ENCODE results near the gene CSTF1.

GRCh38 chr20:56342783-56343182 lies 49.7 kb upstream of the CSTF1 start:
- TF ChIP-seq POLR2A (IDR thresholded peaks at IDR 0.05; ENCODE audit: low read depth, low read length) (no peak), TAF1 (IDR thresholded peaks at IDR 0.05; ENCODE audit: low read depth, low read length) (no peak), POLR2AphosphoS5 (IDR thresholded peaks at IDR 0.05; ENCODE audit: low read depth, low read length) (no peak), POU2F2 (IDR thresholded peaks at IDR 0.05; ENCODE audit: low read depth, low read length) (no peak), SPI1 (IDR thresholded peaks at IDR 0.05; ENCODE audit: low read depth, low read length) (no peak)
